Esophagus (tissue), 2 donors: ENCODE measurements around the gene SIX1. TPM values are rescaled to one million over a fixed set of nuclear protein-coding genes. Genes with fewer than 3 reads are reported as not detected.

Experiments
- H3K27ac ChIP-seq, 2 donors: one replicate each; pipeline ENCODE4 v1.5.1; 2013; ENCODE audit warnings: low read depth in 2 of 2, mild to moderate bottlenecking in 2 of 2, inconsistent platforms in 1 of 2, low read length in 1 of 2, moderate library complexity in 1 of 2
- H3K27me3 ChIP-seq, 2 donors: one replicate each; pipeline ENCODE4 v1.6.1; 2013; ENCODE audit warnings: low read length in 2 of 2, control low read depth in 1 of 2, mild to moderate bottlenecking in 1 of 2; ENCODE audit not compliant: insufficient read depth in 2 of 2, control insufficient read depth in 1 of 2
- H3K36me3 ChIP-seq, 2 donors: one replicate each; pipeline ENCODE4 v1.6.1; 2013; ENCODE audit warnings: low read length in 1 of 2; ENCODE audit not compliant: control insufficient read depth in 2 of 2, insufficient read depth in 2 of 2
- H3K4me1 ChIP-seq, 2 donors: one replicate each; pipeline ENCODE4 v1.6.1; 2013; ENCODE audit warnings: low read length in 1 of 2; ENCODE audit not compliant: control insufficient read depth in 2 of 2, insufficient read depth in 2 of 2
- H3K4me3 ChIP-seq, 2 donors: one replicate each; pipeline ENCODE4 v1.5.1; 2013; ENCODE audit warnings: low read length in 2 of 2, mild to moderate bottlenecking in 2 of 2, low read depth in 1 of 2, moderate library complexity in 1 of 2
- H3K9me3 ChIP-seq, 2 donors: one replicate each; pipeline ENCODE4 v1.6.1; 2013; ENCODE audit warnings: mild to moderate bottlenecking in 2 of 2, low read depth in 1 of 2, low read length in 1 of 2, moderate library complexity in 1 of 2; ENCODE audit not compliant: control insufficient read depth in 2 of 2, insufficient read depth in 1 of 2
- WGBS, 2 donors: extraction: QIAGEN DNeasy Blood & Tissue Kit; methylation state at CpG; one replicate each; pipeline ENCODE4 v1.1.7; 2013; 5-methylcytosine and 5-hydroxymethylcytosine counted together
- polyA plus RNA-seq, 2 donors: library from polyadenylated mRNA; stranded (reverse); fragments of 200-250 nt; gene quantifications; one replicate each; pipeline ENCODE4 v1.2.3, GENCODE V29; 2013
- donor health status: healthy with polysubstance abuse.
- donor health status: Bipolar disorder and iron deficiency.

The SIX1 gene
- polyA plus RNA-seq, 2 donors = 0.04 TPM; not detected in 1

DNA sequence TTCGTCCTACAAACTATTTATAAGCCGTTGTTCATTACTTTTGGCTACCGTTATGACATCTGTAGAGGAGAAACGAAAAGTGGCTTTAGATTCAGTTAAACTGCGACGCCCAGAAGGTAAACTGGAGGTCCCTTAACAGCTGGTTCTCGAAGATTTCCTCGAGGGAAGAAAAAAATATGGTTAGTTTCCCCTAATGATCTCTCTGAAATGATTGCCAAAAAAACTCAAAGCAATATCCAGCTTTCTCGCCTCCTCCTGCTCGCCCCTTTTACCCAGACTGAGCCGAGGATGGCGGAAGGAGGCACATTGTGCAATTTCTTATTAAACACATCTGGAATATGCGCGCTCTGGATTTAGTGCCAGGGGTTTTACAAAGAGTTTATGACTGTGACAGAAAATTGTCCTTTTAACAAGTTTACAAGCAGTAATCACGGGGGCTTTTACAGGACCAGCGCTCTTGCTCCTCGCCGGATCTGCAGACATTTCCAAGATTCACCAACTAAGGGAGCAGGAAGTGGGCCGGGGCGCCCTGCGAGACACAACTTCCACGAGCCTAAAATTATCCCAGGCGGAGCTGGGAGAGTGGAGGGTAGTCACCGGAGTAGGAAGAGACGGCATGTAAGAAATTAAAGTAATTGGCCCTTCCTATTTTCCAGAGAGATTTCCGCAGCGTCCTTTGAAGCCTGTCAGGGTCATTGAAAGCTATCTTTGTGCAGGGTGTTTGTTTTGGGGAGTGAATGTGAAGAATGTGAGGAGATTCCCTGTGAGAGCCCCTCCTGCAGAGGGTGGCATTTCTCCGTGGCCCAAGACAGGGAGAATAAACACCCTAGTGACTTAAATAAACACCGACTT is 5.6 kb downstream of the SIX1 start:
- H3K4me3 ChIP-seq = no peak overlapping the region
- no peak overlapping the region for H3K27ac ChIP-seq
- no peaks in the 10 kb centered on the region for H3K36me3 ChIP-seq
- H3K4me1 ChIP-seq = peaks cover 9 to 14% of the 10 kb centered on the region in 2 donors
- peaks cover 6 to 48% of the 10 kb centered on the region in 2 donors for H3K27me3 ChIP-seq
- WGBS, 2 donors = 23 to 30% methylated on average over 29 of the region's 29 CpGs
- peaks cover 0 to 6% of the 10 kb centered on the region in 2 donors for H3K9me3 ChIP-seq

DNA sequence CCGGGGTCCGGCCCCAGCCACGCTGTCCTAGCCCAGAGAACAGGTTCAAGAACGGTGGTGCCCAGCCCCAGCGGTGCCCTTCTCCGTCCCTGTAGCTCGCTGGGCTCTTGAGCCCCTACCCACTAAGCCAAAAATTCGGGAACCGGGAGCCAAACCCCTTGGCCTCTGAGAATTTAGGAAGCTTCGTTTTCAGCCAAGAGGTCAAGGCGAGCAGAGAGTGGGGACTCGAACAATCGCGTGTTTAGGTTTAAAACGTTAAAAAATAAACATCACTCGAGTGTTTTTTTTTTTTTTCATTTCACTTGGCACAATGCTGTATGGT is 6.2 kb downstream of the SIX1 start:
- Histone ChIP-seq H3K9me3 (peaks cover 0 to 6% of the 10 kb centered on the region in 2 donors), H3K27me3 (peaks cover 6 to 47% of the 10 kb centered on the region in 2 donors), H3K27ac (no peak overlapping the region), H3K4me3 (no peak overlapping the region), H3K4me1 (peaks cover 4 to 11% of the 10 kb centered on the region in 2 donors), H3K36me3 (no peaks in the 10 kb centered on the region)
- WGBS, 2 donors = 18 to 19% methylated on average over 16 of the region's 16 CpGs

DNA sequence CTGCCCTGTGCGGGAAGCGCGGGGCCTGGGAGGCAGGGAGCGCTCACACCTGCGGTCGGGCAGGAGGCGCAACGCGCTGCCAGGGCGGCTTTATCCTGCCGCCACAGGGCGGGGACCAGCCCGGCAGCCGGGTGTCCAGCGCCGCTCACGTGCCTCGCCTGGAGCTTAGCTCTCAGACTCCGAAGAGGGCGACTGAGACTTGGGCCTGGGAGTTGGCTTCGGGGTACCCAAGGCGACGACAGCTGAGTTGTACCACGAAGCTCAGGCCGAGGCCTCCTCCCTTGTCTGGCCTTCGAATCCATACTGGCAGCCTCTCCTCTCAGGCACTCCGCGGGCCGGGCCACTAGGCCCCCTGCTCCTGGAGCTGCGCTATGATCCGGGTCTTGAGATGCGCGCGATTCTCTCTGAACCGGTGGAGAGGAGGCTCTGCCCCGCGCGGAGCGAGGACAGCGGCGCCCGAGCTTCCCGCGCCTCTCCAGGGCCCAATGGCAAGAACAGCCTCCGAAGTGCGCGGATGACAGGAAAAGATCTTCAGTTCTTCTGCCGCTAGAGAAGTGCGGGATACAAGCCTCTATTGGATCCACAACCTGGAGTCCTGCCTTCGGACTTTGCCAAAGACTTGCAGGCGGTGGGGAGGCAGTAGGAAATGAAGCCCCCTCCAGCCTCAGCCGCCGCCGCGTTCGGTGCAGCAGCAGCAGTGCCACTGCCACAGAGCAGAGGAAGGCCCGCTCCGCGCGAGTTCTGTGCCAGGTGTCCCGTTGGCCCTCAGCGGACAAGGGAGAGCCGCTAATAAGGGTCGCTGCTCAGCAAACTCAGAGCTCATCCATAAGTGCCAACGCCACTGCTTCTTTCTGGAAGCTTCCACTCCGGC is 6.8 kb downstream of the SIX1 start:
- Histone ChIP-seq H3K9me3 (peaks cover 0 to 6% of the 10 kb centered on the region in 2 donors), H3K36me3 (no peaks in the 10 kb centered on the region), H3K27me3 (peaks cover 6 to 46% of the 10 kb centered on the region in 2 donors), H3K4me1 (peaks cover 6 to 11% of the 10 kb centered on the region in 2 donors), H3K27ac (no peak overlapping the region), H3K4me3 (no peak overlapping the region)
- 12 to 14% methylated on average over 65 to 66 of the region's 66 CpGs for WGBS, 2 donors

DNA sequence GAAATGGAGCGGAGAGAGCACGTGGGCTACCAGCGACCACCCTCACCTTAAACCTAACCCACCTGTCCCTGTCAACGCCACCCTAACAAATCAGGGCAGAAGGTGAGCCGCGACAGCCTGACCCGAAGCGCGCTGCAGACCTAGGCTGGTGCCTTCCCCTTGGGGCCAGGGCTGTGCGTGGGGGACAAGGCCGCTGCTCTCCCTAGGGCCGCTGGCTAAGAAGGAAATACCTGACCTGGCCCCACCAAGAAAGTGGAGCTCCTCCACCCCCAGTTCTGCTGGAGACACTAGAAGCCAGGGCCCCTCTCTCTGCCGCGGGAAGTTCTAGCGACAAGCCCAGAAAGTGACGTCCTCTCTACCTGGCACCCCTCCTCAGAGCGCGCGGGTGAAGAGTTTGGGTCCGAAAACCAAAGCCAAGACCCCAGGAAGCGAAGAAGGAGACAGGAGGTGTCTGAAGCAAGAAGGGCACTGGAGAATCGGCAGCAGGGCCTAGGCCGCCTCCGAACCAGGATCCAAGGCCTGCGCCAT is 7.5 kb downstream of the SIX1 start:
- Histone ChIP-seq H3K36me3 (no peaks in the 10 kb centered on the region), H3K27me3 (peaks cover 6 to 46% of the 10 kb centered on the region in 2 donors), H3K27ac (no peak overlapping the region), H3K4me1 (peaks cover 6 to 11% of the 10 kb centered on the region in 2 donors), H3K4me3 (no peak overlapping the region), H3K9me3 (peaks cover 0 to 6% of the 10 kb centered on the region in 2 donors)
- WGBS, 2 donors = 36 to 38% methylated on average over 25 of the region's 25 CpGs

DNA sequence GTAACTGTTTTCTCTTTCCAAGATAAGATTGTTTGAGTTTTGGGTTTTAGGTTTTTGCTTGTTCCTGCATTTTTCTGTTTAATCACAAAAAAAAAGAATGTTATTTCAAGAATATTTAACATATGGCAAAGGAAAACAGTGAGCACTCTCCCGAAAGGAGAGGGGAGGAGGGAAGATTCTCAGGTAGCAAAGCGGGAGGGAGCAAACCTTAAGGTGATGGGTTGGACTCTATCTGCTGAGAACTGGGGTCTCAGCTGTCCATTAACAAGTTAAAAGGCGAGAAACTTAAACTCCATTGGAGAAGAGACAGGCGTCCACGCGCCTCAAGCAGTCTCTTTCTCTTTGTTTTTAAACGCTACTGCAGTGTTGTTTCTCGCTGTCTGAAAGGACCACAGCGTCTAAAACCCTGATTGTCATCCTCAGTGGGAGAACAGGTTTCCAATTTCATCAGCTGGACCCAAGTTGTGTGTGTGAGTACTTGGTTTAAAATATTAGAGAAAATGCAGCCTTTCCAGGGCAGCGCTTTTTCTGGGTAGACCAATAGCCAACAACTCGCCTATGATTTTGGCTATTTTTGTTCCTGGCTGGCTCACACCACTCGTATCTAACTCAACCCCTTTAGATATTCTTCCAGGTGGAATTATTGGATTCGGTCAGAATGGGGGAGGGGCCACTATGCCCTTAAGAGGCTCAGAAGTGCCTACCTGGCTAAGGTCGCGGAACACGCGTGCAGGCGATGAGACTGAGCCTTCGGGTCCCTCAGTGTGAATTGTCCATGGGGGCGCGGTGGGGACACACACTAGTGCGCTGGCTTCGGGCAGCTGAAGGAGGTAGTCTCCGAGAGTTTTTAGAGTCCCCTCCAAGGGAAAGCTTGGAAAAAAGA is 8.2 kb downstream of the SIX1 start:
- no peak overlapping the region for H3K27ac ChIP-seq
- peaks cover 0 to 6% of the 10 kb centered on the region in 2 donors for H3K9me3 ChIP-seq
- H3K4me3 ChIP-seq = no peak overlapping the region
- no peaks in the 10 kb centered on the region for H3K36me3 ChIP-seq
- H3K27me3 ChIP-seq = peaks cover 6 to 45% of the 10 kb centered on the region in 2 donors
- 29 to 38% methylated on average over 24 of the region's 24 CpGs for WGBS, 2 donors
- peaks cover 6 to 11% of the 10 kb centered on the region in 2 donors for H3K4me1 ChIP-seq

DNA sequence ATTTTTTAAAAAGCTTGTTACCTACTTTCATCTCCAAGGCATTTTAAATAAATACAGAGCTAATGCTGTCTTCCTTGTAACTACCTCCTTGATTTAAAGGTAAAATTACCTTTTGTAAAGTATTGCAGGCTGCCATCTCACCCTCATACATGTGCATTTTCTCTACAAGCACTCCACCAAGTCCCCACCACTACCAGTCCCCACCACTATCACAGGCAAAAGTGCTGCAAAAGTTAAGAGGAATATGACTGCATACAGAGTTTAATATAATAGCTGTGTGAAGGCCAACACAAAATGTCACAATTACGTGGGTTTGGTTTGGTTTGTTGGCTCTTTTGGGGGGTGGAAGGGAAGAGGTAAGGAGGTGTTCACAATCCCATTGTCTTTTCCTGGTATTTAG is 9.6 kb downstream of the SIX1 start:
- Histone ChIP-seq H3K27ac (no peak overlapping the region), H3K4me1 (peaks cover 6 to 11% of the 10 kb centered on the region in 2 donors), H3K9me3 (peaks cover 0 to 6% of the 10 kb centered on the region in 2 donors), H3K4me3 (no peak overlapping the region), H3K36me3 (no peaks in the 10 kb centered on the region), H3K27me3 (peaks cover 6 to 44% of the 10 kb centered on the region in 2 donors)
- 0% methylated on average over 1 of the region's 1 CpG for WGBS, 2 donors

DNA sequence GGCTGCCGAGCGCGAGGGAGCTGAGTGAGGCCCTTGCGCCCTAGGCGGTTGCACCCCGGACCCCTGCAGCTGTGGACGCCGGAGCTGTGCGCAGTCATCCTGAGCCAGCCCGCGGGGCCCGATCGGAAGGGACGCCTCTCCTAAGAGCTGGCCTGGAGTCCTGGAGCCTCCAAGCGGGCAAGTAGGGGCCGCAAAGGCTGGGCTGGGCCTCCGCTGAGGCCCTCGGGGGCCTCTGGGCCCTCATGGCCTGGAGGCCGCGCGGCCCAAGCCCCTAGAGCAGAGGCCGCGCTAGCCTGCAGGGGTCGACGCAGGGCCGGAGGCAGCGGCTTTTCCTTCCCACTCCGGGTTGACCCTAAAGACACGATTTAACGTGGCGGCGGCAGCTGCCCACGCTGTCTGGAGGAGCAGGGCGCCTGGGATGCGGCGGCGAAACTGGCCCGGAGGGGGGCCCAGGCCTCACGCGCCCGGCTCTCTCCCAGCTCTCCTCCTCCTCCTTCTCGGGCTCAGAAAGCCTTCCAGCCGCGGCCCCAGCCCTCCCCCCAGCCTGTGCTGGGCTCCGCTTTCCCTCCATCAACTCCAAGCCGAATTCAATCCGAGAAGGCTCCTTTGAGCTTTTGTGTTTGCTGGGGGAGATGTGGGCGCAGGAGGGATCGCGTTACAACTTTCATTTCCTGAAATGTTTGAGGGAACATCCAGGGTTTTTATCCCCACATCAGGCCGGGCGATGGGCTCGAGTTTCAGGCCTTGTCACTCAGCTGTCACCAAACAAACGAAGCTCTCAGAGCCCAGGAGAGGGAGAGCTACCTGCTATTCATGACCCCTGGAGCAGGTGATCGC is 11.6 kb downstream of the SIX1 start:
- H3K27ac ChIP-seq = no peak overlapping the region
- no peaks in the 10 kb centered on the region for H3K36me3 ChIP-seq
- peaks cover 0 to 6% of the 10 kb centered on the region in 2 donors for H3K9me3 ChIP-seq
- WGBS, 2 donors = 12 to 16% methylated on average over 53 to 55 of the region's 55 CpGs
- H3K27me3 ChIP-seq = peaks cover 0 to 31% of the 10 kb centered on the region in 2 donors
- peaks cover 3 to 6% of the 10 kb centered on the region in 2 donors for H3K4me1 ChIP-seq
- H3K4me3 ChIP-seq = no peak overlapping the region

DNA sequence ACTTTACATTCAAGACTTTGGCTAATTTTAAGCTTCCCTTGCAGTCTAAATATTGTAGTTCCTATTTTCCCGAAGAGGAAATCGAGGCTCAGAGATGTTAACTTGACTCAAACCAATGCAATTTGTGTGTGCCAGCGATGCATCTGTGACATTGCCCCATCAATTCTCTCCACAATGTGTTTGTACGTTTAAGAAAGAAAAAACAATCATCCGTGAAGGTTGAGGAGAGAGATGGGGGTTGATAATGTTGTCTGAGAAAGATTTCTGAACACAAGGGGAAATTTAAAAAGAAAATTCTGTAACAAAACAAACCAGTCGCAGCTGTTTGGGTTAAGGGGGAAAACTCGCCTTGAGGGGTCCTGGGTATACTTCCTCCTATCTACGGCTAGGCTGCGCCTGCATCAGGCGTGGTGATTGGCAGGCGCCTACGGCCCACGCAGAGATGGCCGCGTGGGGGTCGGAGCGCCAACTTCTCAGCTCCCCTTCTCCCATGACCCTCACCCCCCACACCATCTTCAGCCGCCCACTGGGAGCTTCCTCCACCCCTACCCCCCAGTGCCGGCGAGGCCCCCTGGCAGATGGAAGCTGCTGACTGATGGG is 12.3 kb downstream of the SIX1 start:
- Histone ChIP-seq H3K36me3 (no peaks in the 10 kb centered on the region), H3K27ac (no peak overlapping the region), H3K4me3 (no peak overlapping the region), H3K9me3 (peaks cover 0 to 6% of the 10 kb centered on the region in 2 donors), H3K4me1 (peaks cover 0 to 2% of the 10 kb centered on the region in 2 donors), H3K27me3 (peaks cover 0 to 28% of the 10 kb centered on the region in 2 donors)
- WGBS, 2 donors = 46 to 62% methylated on average over 20 of the region's 20 CpGs
